ENCODE measurements around the gene ABCD1. TPM values are rescaled to one million over a fixed set of nuclear protein-coding genes. Genes with fewer than 3 reads are reported as not detected.

The ABCD1 gene
- total RNA-seq, 3 donors from 2014 or later = 13.0 to 27.3 (median 13.0) TPM

DNA sequence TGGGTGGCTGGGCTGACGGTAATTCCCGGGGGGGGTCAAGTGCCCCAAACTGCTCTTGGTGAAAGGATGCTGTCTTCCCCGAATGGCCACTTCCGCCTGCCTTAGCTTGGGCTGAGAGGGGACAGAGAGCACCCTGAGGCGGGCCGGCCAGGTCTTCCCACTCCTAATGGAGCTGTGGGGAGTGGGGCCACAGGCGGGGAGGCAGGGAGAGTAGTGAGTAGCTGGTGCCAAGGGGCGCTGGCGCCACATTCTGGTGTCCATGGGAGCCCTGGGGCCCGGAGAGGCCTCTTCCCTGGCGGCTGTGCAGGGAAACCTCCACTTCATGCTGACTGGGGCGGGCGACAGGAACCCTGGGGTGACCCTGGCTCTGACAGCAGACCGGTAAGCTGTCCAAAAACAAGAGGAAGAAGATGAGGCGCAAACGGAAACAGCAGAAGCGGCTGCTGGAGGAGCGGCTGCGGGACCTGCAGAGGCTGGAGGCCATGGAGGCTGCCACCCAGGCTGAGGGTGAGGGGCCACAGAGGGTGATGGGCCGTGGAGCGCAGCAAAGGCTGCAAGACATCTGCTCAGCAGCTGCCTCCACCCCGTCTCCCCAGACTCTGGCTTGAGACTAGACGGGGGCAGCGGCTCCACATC is 58.8 kb downstream of the ABCD1 start:
- Histone ChIP-seq H3K4me1 (ENCODE audit: low read depth) (no peaks in the 10 kb centered on the region), H3K9me3 (no peaks in the 10 kb centered on the region), H3K4me3 (no peak overlapping the region), H3K36me3 (ENCODE audit: low read depth) (no peaks in the 10 kb centered on the region)
- no peak for ATAC-seq
- intact Hi-C loops (cut with DNase I, micrococcal nuclease) = no loop called here
- TF ChIP-seq, protein P1, sequence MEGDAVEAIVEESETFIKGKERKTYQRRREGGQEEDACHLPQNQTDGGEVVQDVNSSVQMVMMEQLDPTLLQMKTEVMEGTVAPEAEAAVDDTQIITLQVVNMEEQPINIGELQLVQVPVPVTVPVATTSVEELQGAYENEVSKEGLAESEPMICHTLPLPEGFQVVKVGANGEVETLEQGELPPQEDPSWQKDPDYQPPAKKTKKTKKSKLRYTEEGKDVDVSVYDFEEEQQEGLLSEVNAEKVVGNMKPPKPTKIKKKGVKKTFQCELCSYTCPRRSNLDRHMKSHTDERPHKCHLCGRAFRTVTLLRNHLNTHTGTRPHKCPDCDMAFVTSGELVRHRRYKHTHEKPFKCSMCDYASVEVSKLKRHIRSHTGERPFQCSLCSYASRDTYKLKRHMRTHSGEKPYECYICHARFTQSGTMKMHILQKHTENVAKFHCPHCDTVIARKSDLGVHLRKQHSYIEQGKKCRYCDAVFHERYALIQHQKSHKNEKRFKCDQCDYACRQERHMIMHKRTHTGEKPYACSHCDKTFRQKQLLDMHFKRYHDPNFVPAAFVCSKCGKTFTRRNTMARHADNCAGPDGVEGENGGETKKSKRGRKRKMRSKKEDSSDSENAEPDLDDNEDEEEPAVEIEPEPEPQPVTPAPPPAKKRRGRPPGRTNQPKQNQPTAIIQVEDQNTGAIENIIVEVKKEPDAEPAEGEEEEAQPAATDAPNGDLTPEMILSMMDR (IDR thresholded peaks at IDR 0.05) = no peak
- DNase-seq = no peak

DNA sequence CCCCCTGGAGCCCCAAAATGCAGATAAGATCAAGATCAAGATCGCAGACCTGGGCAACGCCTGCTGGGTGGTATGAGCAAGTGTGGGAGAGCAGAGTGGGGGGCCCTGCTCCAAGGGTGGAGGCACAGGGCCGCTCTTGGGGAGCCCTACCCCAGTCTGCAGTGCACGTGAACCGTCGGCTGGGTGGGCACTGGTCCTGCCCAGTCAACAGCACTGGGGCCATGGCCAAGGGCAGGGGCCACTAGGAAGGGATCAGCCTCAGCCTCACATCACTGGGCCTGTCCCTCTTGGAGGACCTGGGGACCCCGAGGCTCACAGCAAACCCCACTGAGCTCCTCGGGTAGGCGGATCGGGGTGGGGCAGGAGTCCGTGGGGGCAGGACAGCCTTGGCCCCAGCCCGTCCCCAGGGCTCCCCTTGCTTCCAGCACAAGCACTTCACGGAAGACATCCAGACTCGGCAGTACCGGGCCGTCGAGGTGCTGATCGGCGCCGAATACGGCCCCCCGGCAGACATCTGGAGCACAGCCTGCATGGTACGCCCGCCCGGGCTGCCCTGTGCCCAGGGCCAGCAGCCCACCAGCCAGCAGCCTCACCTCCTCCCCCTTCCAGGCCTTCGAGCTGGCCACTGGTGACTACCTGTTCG is 59.8 kb downstream of the ABCD1 start:
- no peaks in the 10 kb centered on the region for H3K9me3 ChIP-seq
- ATAC-seq (no peak), DNase-seq (no peak)
- intact Hi-C loops (cut with DNase I, micrococcal nuclease) = no loop called here
- TF ChIP-seq, protein P1 (IDR thresholded peaks at IDR 0.05) = no peak
- no peak overlapping the region for H3K4me3 ChIP-seq
- H3K4me1 ChIP-seq (ENCODE audit: low read depth) = no peaks in the 10 kb centered on the region
- no peaks in the 10 kb centered on the region for H3K36me3 ChIP-seq (ENCODE audit: low read depth)

DNA sequence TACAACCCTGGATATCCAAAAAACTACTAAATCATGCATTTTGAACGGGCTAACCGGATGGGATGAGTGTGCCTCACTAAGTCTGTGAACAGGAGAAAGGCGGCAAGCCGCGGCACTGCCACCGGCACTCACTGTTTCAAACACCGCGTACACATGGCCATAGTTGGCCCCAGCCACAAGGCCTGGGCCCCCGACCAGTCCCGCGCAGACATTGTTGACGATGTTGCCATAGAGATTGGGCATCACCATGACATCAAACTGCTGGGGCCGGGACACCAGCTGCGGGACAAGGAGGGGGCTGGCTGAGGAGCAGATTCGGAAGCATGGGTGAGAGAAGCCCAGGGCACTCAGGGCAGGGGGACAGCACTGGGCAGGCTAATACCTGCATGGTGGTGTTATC is 62.0 kb downstream of the ABCD1 start:
- ATAC-seq (no peak), DNase-seq (no peak)
- H3K4me3 ChIP-seq = no peak overlapping the region
- no peaks in the 10 kb centered on the region for H3K36me3 ChIP-seq (ENCODE audit: low read depth)
- no peaks in the 10 kb centered on the region for H3K9me3 ChIP-seq
- no peaks in the 10 kb centered on the region for H3K4me1 ChIP-seq (ENCODE audit: low read depth)
- intact Hi-C loops (cut with DNase I, micrococcal nuclease) = no loop called here
- TF ChIP-seq, protein P1 (IDR thresholded peaks at IDR 0.05) = no peak

DNA sequence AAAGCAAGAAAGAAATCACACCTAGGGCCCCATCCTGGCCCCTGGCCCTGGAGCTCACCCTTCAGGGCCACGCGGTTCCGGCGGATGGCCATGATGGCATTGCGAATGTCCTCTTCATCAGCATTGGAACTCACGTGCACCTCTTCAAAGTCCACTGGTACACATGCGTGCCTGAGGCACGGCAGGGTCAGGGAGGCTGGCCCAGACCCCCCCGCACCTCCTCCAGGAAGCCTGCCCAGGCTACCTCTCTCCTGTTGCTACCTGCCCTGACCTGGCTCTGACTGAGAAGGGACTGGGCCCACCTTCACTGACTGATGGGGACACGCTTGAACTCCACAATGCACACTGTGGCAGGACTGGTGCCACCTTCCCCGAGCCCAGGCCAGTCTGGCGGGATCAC is 65.0 kb downstream of the ABCD1 start:
- Histone ChIP-seq H3K9me3 (no peaks in the 10 kb centered on the region), H3K4me3 (no peak overlapping the region), H3K36me3 (ENCODE audit: low read depth) (no peaks in the 10 kb centered on the region), H3K4me1 (ENCODE audit: low read depth) (peaks cover 3% of the 10 kb centered on the region)
- ATAC-seq (no peak), DNase-seq (no peak)
- TF ChIP-seq, protein P1 (IDR thresholded peaks at IDR 0.05) = no peak
- intact Hi-C loops (cut with DNase I, micrococcal nuclease) = no loop called here

DNA sequence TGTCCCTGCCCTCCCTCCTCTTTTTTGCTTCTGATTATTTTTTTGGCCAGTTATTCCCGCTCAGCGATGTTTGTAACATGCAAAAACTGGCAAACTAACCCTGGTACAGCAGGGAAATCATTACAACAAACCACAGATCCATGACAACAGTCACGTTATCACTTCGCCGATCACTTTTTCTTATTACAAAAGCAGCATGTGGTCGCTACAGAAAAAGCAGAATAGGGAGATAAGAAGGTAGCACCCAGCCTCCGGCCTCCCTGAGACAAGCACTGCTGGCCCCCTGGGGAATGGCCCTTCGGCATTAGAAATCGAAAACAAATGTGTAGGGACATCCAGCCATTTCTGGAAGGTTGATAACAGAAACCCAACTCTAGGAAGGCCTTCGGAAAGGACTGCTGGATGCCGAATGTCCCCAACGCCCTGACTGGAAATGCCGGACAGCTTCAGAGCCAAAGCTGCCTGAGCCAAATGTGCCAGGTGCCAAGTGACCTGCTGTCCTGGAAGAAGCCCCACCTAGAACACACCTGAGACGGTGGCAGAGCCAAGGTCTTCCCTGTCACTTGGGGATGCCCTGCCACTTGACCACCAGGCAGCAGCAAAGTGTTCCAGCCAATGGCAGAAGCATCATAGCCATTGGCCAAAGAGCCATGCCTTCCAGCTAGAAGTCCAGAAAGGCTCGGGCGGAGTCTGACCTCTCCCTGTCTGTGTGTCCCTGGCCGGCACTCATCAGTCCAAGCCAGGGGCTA is 66.6 kb downstream of the ABCD1 start:
- DNase-seq = no peak
- intact Hi-C loops (cut with DNase I, micrococcal nuclease) = no loop called here
- H3K4me1 ChIP-seq (ENCODE audit: low read depth) = peaks cover 3% of the 10 kb centered on the region
- no peak overlapping the region for H3K4me3 ChIP-seq
- no peaks in the 10 kb centered on the region for H3K36me3 ChIP-seq (ENCODE audit: low read depth)
- TF ChIP-seq, protein P1 (IDR thresholded peaks at IDR 0.05) = no peak
- no peak for ATAC-seq
- no peaks in the 10 kb centered on the region for H3K9me3 ChIP-seq

All from mucosa of descending colon (tissue), 3 donors.